Measurements from ENCODE around the gene GBE1. TPM values are rescaled to one million over a fixed set of nuclear protein-coding genes. Genes with fewer than 3 reads are reported as not detected.
A peak's percentile ranks its signal among the peaks of the same experiment; 100 is the strongest.

GBE1 gene
- total RNA-seq, 4 donors from 2014 or later: 127 to 319 (median 239) TPM

DNA sequence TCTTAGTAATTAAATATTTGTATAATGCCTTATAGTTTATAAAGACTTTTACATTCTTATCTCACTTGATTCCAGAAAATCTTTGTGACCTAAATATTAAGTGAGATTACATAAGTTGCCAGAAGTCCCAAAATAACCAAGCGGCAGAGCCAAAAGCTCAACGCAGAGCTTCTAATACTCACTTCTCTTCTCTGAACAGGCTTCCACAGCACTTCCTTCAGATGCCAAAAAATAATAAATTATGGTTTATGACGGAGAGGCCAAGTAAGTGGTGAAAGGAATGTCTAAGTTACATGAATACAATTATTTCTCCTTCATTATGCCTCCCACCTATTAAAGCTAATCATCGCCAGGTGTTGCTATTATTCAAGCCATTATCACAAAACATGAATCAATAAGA, 110.3 kb downstream of the GBE1 start:
- Histone ChIP-seq H3K36me3 (peaks cover 2 to 7% of the 10 kb centered on the region in 2 donors), H3K27ac (peak overlapping the region in 2 of 4 donors; percentile 16 to 27), H3K4me1 (peaks cover 25 to 49% of the 10 kb centered on the region in 2 donors), H3K9me3 (no peaks in the 10 kb centered on the region), H3K4me3 (no peak overlapping the region), H3K27me3 (no peaks in the 10 kb centered on the region)
- in situ Hi-C loops (cut with MboI; ENCODE audit: low sequenced_read_pairs in 4 of 4) (loop anchor here in 2 of 4 donors (25.0 kb wide), 1 partner anchor 486 kb away; no protein-coding TSS in a partner anchor), intact Hi-C loops (cut with DNase I; ENCODE audit: low total_unique reads) (no loop called here)
- DNase-seq (no peak), ATAC-seq (no peak)
- no peak for TF ChIP-seq POLR2A (IDR thresholded peaks at IDR 0.05)

DNA sequence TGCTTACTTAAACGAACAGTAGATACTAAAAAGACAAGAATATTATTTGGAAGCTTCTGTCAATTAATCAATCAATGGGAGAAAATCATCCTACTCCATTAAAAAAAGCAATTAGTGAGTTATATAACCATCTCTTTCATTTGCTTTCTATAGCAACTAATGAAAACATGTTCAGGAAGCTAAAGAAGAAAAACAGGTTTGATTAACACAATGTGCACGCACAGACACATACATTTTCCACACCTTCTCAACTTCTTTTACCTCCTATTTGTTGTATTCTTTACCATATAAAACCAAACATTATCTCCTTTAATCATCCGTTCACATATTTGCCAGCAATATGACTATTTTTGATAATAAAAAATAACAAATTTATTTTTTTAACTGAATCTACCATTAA, 111.3 kb downstream of the GBE1 start:
- Histone ChIP-seq H3K36me3 (peaks cover 2 to 17% of the 10 kb centered on the region in 2 donors), H3K27ac (no peak overlapping the region), H3K4me1 (peaks cover 19 to 40% of the 10 kb centered on the region in 2 donors), H3K4me3 (no peak overlapping the region), H3K9me3 (no peaks in the 10 kb centered on the region), H3K27me3 (no peaks in the 10 kb centered on the region)
- intact Hi-C loops (cut with DNase I; ENCODE audit: low total_unique reads): no loop called here
- TF ChIP-seq, protein P1, sequence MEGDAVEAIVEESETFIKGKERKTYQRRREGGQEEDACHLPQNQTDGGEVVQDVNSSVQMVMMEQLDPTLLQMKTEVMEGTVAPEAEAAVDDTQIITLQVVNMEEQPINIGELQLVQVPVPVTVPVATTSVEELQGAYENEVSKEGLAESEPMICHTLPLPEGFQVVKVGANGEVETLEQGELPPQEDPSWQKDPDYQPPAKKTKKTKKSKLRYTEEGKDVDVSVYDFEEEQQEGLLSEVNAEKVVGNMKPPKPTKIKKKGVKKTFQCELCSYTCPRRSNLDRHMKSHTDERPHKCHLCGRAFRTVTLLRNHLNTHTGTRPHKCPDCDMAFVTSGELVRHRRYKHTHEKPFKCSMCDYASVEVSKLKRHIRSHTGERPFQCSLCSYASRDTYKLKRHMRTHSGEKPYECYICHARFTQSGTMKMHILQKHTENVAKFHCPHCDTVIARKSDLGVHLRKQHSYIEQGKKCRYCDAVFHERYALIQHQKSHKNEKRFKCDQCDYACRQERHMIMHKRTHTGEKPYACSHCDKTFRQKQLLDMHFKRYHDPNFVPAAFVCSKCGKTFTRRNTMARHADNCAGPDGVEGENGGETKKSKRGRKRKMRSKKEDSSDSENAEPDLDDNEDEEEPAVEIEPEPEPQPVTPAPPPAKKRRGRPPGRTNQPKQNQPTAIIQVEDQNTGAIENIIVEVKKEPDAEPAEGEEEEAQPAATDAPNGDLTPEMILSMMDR (IDR thresholded peaks at IDR 0.05 in 4 of 5, conservative IDR thresholded peaks at IDR 0.05 in 1 of 5): no peak
- TF ChIP-seq POLR2A (IDR thresholded peaks at IDR 0.05): no peak
- ATAC-seq (no peak), DNase-seq (no peak)
- in situ Hi-C loops (cut with MboI; ENCODE audit: low sequenced_read_pairs in 4 of 4): loop anchor here in 2 of 4 donors (25.0 kb wide), 1 partner anchor 487 kb away; no protein-coding TSS in a partner anchor

DNA sequence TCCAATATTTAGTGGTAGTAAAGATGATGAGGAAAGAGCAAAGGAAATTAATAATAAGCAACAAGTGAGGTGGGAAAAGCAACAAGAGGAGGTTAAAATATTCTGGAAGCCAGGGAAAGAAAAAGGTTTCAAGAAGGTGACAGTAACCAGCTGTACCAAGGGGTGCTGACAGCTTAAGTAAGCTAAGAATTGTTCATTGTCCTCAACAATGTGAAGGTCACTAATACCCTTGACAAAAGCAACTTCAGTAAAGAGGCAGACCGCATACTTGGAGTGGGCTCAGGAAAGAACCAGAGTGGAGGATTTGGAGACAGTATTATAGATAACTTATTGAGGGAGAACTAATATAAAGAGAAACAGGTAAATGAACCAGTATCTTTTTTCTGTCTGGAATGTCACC, 116.2 kb downstream of the GBE1 start:
- TF ChIP-seq, protein P1 (IDR thresholded peaks at IDR 0.05 in 4 of 5, conservative IDR thresholded peaks at IDR 0.05 in 1 of 5): no peak
- TF ChIP-seq POLR2A (IDR thresholded peaks at IDR 0.05): no peak
- no peak overlapping the region for H3K4me3 ChIP-seq
- in situ Hi-C loops (cut with MboI; ENCODE audit: low sequenced_read_pairs in 4 of 4): no loop called here
- peaks cover 2 to 52% of the 10 kb centered on the region in 2 donors for H3K36me3 ChIP-seq
- no peak overlapping the region for H3K27ac ChIP-seq
- H3K9me3 ChIP-seq: no peaks in the 10 kb centered on the region
- DNase-seq: no peak
- H3K27me3 ChIP-seq: no peaks in the 10 kb centered on the region
- ATAC-seq: no peak
- intact Hi-C loops (cut with DNase I; ENCODE audit: low total_unique reads): no loop called here
- no peaks in the 10 kb centered on the region for H3K4me1 ChIP-seq

DNA sequence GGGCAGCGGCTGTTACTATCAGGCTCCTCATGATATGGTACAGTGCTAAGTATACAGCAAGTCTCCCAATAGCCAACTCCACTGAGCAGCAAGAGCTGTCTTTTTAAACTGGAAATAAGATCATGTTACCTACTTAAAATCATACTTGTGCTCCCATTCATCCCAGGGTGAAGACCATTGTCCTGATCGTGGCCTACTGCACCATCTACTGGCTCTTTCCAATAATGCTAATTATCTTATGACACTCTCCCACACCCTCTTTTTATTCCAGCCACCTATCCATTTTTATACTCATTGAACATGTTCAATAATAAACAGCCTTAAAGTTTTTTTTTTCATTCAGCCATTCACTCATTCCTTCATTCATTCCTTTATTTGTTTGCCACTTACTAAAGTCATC, 117.7 kb downstream of the GBE1 start:
- DNase-seq (no peak), ATAC-seq (no peak)
- H3K36me3 ChIP-seq: peaks cover 2 to 62% of the 10 kb centered on the region in 2 donors
- no peak overlapping the region for H3K27ac ChIP-seq
- in situ Hi-C loops (cut with MboI; ENCODE audit: low sequenced_read_pairs in 4 of 4): no loop called here
- TF ChIP-seq, protein P1 (IDR thresholded peaks at IDR 0.05 in 4 of 5, conservative IDR thresholded peaks at IDR 0.05 in 1 of 5): peak in 1 of 5 experiments; percentile 10
- TF ChIP-seq POLR2A (IDR thresholded peaks at IDR 0.05): no peak
- H3K27me3 ChIP-seq: no peaks in the 10 kb centered on the region
- no peaks in the 10 kb centered on the region for H3K4me1 ChIP-seq
- no peak overlapping the region for H3K4me3 ChIP-seq
- intact Hi-C loops (cut with DNase I; ENCODE audit: low total_unique reads): no loop called here
- H3K9me3 ChIP-seq: no peaks in the 10 kb centered on the region

DNA sequence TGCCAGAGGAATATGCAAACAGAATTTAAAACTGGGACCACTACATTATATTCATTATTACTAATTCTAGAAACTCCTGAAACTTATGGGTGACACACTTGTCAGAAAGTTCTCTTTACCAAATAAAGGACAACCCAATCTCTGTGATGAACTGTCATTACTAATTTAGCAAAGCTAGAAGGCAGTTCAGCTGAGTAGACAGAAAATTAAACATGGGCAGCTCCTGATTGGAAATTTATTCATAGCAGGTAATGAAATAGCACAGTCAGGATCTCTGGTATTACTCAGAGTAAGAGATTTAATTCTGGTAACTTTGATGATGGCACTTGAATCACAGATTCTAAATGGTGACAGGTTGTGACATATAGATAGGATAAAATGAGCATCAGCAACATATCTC, 123.0 kb downstream of the GBE1 start:
- in situ Hi-C loops (cut with MboI; ENCODE audit: low sequenced_read_pairs in 4 of 4) (no loop called here), intact Hi-C loops (cut with DNase I; ENCODE audit: low total_unique reads) (no loop called here)
- H3K36me3 ChIP-seq: peaks cover 0 to 63% of the 10 kb centered on the region in 2 donors
- no peaks in the 10 kb centered on the region for H3K4me1 ChIP-seq
- no peaks in the 10 kb centered on the region for H3K9me3 ChIP-seq
- DNase-seq: no peak
- no peak for TF ChIP-seq POLR2A (IDR thresholded peaks at IDR 0.05)
- TF ChIP-seq, protein P1 (IDR thresholded peaks at IDR 0.05 in 4 of 5, conservative IDR thresholded peaks at IDR 0.05 in 1 of 5): no peak
- ATAC-seq: no peak
- H3K27ac ChIP-seq: no peak overlapping the region
- H3K27me3 ChIP-seq: no peaks in the 10 kb centered on the region
- no peak overlapping the region for H3K4me3 ChIP-seq

Data from gastrocnemius medialis (tissue), 4 donors.